ENCODE measurements around the gene SYNE2. TPM values are rescaled to one million over a fixed set of nuclear protein-coding genes. Genes with fewer than 3 reads are reported as not detected.

SYNE2 gene
- total and polyA plus RNA-seq, 2 of the 8 experiments (the other 6 are each of a cell fraction or from before 2014, with no cell fraction given) = 32.6 to 46.1 TPM

DNA sequence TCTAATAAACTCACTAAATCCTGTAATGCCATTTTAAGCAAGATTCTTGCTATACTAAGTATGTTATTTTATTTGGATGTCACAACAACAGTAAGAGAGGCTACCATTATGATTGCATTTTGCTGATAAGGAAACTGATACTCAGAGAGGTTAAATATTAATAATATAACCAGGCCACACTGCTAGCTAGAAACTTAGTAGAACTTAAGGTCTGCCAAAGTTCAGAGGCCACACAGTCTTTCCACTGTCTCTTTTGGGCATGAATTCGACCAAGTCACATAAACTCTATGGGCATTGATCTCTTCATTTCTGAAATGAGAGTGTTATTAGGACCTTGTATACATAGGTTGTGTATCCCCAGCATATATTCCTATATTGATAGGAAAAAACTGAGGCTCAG lies 147.9 kb downstream of the SYNE2 start (continued):
- TF ChIP-seq, protein P1, sequence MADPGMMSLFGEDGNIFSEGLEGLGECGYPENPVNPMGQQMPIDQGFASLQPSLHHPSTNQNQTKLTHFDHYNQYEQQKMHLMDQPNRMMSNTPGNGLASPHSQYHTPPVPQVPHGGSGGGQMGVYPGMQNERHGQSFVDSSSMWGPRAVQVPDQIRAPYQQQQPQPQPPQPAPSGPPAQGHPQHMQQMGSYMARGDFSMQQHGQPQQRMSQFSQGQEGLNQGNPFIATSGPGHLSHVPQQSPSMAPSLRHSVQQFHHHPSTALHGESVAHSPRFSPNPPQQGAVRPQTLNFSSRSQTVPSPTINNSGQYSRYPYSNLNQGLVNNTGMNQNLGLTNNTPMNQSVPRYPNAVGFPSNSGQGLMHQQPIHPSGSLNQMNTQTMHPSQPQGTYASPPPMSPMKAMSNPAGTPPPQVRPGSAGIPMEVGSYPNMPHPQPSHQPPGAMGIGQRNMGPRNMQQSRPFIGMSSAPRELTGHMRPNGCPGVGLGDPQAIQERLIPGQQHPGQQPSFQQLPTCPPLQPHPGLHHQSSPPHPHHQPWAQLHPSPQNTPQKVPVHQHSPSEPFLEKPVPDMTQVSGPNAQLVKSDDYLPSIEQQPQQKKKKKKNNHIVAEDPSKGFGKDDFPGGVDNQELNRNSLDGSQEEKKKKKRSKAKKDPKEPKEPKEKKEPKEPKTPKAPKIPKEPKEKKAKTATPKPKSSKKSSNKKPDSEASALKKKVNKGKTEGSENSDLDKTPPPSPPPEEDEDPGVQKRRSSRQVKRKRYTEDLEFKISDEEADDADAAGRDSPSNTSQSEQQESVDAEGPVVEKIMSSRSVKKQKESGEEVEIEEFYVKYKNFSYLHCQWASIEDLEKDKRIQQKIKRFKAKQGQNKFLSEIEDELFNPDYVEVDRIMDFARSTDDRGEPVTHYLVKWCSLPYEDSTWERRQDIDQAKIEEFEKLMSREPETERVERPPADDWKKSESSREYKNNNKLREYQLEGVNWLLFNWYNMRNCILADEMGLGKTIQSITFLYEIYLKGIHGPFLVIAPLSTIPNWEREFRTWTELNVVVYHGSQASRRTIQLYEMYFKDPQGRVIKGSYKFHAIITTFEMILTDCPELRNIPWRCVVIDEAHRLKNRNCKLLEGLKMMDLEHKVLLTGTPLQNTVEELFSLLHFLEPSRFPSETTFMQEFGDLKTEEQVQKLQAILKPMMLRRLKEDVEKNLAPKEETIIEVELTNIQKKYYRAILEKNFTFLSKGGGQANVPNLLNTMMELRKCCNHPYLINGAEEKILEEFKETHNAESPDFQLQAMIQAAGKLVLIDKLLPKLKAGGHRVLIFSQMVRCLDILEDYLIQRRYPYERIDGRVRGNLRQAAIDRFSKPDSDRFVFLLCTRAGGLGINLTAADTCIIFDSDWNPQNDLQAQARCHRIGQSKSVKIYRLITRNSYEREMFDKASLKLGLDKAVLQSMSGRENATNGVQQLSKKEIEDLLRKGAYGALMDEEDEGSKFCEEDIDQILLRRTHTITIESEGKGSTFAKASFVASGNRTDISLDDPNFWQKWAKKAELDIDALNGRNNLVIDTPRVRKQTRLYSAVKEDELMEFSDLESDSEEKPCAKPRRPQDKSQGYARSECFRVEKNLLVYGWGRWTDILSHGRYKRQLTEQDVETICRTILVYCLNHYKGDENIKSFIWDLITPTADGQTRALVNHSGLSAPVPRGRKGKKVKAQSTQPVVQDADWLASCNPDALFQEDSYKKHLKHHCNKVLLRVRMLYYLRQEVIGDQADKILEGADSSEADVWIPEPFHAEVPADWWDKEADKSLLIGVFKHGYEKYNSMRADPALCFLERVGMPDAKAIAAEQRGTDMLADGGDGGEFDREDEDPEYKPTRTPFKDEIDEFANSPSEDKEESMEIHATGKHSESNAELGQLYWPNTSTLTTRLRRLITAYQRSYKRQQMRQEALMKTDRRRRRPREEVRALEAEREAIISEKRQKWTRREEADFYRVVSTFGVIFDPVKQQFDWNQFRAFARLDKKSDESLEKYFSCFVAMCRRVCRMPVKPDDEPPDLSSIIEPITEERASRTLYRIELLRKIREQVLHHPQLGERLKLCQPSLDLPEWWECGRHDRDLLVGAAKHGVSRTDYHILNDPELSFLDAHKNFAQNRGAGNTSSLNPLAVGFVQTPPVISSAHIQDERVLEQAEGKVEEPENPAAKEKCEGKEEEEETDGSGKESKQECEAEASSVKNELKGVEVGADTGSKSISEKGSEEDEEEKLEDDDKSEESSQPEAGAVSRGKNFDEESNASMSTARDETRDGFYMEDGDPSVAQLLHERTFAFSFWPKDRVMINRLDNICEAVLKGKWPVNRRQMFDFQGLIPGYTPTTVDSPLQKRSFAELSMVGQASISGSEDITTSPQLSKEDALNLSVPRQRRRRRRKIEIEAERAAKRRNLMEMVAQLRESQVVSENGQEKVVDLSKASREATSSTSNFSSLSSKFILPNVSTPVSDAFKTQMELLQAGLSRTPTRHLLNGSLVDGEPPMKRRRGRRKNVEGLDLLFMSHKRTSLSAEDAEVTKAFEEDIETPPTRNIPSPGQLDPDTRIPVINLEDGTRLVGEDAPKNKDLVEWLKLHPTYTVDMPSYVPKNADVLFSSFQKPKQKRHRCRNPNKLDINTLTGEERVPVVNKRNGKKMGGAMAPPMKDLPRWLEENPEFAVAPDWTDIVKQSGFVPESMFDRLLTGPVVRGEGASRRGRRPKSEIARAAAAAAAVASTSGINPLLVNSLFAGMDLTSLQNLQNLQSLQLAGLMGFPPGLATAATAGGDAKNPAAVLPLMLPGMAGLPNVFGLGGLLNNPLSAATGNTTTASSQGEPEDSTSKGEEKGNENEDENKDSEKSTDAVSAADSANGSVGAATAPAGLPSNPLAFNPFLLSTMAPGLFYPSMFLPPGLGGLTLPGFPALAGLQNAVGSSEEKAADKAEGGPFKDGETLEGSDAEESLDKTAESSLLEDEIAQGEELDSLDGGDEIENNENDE (IDR thresholded peaks at IDR 0.05; ENCODE audit: insufficient replicate concordance, low read length) = no peak
- TF ChIP-seq CBX8 (IDR thresholded peaks at IDR 0.05; ENCODE audit: borderline replicate concordance, low read depth, low read length) = no peak
- no peak for TF ChIP-seq EGR1 (IDR thresholded peaks at IDR 0.05; ENCODE audit: borderline replicate concordance, low read depth, low read length)
- TF ChIP-seq HDAC2 (IDR thresholded peaks at IDR 0.05; ENCODE audit: borderline replicate concordance in 1 of 2, low read depth in 2 of 2, low read length in 2 of 2) = no peak

Data from H1 (cell line).